Neural progenitor cell (in vitro differentiated cells): ENCODE results near the gene IMPDH1.

Experiments
- EZH2 ChIP-seq: fragments of 200-600 bp; sonication (generic); IDR thresholded peaks from 2 replicates; pipeline ENCODE4 v1.6.1; 2017; ENCODE audit warnings: antibody characterized with exemption, mild to moderate bottlenecking, moderate library complexity
- TF ChIP-seq, protein P1 (sequence below): fragments of 200-600 bp; sonication (generic); IDR thresholded peaks from 2 replicates; pipeline ENCODE4 v1.5.1; 2017; ENCODE audit warnings: antibody characterized with exemption, mild to moderate bottlenecking

DNA sequence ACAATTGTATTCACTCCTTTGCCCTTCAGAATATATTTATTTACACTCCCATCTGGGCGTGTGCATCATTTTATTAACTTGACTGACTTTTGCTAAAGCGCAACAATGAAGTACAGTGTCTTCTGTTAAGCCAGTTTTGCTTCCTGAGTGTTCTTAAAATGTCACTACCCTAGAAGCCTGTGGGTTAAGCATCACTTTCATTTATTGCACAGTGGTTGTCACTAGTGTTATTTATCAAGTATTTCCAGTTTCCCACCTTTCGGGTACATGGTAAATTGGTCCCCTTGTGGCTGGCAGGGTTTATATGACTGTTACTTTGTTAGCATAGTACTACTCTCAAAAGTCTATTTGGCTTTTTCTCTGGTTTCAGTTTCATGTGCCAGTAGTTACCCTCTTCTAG, 49.2 kb upstream of the IMPDH1 start:
- TF ChIP-seq, protein P1, sequence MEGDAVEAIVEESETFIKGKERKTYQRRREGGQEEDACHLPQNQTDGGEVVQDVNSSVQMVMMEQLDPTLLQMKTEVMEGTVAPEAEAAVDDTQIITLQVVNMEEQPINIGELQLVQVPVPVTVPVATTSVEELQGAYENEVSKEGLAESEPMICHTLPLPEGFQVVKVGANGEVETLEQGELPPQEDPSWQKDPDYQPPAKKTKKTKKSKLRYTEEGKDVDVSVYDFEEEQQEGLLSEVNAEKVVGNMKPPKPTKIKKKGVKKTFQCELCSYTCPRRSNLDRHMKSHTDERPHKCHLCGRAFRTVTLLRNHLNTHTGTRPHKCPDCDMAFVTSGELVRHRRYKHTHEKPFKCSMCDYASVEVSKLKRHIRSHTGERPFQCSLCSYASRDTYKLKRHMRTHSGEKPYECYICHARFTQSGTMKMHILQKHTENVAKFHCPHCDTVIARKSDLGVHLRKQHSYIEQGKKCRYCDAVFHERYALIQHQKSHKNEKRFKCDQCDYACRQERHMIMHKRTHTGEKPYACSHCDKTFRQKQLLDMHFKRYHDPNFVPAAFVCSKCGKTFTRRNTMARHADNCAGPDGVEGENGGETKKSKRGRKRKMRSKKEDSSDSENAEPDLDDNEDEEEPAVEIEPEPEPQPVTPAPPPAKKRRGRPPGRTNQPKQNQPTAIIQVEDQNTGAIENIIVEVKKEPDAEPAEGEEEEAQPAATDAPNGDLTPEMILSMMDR = no peak
- TF ChIP-seq EZH2 = no peak
